ENCODE measurements around the gene GABRA4.

GABRA4 gene

DNA sequence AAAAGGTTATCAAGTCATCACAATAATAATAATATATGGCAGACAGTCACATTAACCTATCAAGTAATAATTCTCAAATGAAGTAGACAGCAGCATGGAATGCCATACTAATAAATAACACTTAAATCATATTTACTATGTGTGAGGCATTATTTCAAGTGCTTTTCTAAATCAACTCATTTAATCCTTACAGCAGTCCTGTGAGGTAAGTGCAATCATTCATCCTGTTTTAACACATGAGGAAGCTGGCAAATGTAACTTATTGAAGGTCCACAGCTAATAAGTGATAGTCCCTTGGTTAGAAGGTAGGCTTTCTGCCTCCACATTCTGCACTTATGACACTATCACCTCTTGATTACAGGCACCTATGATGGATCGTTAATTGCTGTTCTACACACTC is 24.5 kb downstream of the GABRA4 start:
- no peak overlapping the region for H3K4me3 ChIP-seq
- H3K9me3 ChIP-seq = no peaks in the 10 kb centered on the region
- DNase-seq = no peak
- H3K36me3 ChIP-seq = no peaks in the 10 kb centered on the region
- H3K4me1 ChIP-seq = no peaks in the 10 kb centered on the region
- intact Hi-C loops (cut with DNase I; ENCODE audit: low total_unique reads) = no loop called here
- no peak for TF ChIP-seq CTCF (IDR thresholded peaks at IDR 0.05)
- H3K27me3 ChIP-seq = no peaks in the 10 kb centered on the region
- no peak overlapping the region for H3K27ac ChIP-seq

- Histone ChIP-seq H3K9me3 (no peaks in the 10 kb centered on the region), H3K27ac (no peak overlapping the region), H3K36me3 (no peaks in the 10 kb centered on the region), H3K4me1 (no peaks in the 10 kb centered on the region), H3K4me3 (no peak overlapping the region), H3K27me3 (no peaks in the 10 kb centered on the region)
- intact Hi-C loops (cut with DNase I; ENCODE audit: low total_unique reads) = no loop called here
- no peak for DNase-seq
- TF ChIP-seq CTCF (IDR thresholded peaks at IDR 0.05) = no peak
These were observed 25.8 kb downstream of the GABRA4 start for GRCh38 chr4:46967631-46968030.

- no peak overlapping the region for H3K4me3 ChIP-seq
- H3K4me1 ChIP-seq = peaks cover 0 to 10% (median 1%) of the 10 kb centered on the region in 4 donors
- no peak overlapping the region for H3K27ac ChIP-seq
- no peak for DNase-seq
- intact Hi-C loops (cut with DNase I; ENCODE audit: low total_unique reads) = no loop called here
- H3K36me3 ChIP-seq = no peaks in the 10 kb centered on the region
- H3K9me3 ChIP-seq = no peaks in the 10 kb centered on the region
- no peak for TF ChIP-seq CTCF (IDR thresholded peaks at IDR 0.05)
- H3K27me3 ChIP-seq = no peaks in the 10 kb centered on the region
These were observed 34.5 kb downstream of the GABRA4 start for GRCh38 chr4:46958742-46959488.

DNA sequence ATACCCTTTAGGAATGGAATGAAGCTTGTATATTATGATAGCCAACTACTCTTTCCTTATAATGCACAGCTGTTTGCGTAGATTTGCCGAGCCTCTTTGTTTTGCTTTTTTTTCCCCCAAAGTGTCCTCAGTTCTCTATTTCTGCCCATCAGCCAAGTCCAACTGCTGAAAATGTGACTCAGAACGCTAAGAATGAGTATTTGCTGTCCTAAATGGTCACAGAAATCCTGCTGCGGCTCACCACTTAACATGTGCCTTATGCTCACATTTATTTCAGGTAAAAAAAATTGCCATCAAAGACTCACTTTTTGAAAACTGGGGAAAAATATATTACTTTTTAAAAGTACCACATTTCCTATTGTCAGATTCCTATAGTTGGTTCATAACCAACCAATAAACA is 36.9 kb downstream of the GABRA4 start:
- H3K27ac ChIP-seq = peak overlapping the region; percentile 22 to 44
- H3K27me3 ChIP-seq = no peaks in the 10 kb centered on the region
- DNase-seq = no peak
- no peak for TF ChIP-seq CTCF (IDR thresholded peaks at IDR 0.05)
- intact Hi-C loops (cut with DNase I; ENCODE audit: low total_unique reads) = no loop called here
- H3K36me3 ChIP-seq = no peaks in the 10 kb centered on the region
- H3K9me3 ChIP-seq = no peaks in the 10 kb centered on the region
- H3K4me1 ChIP-seq = peaks cover 0 to 32% (median 4%) of the 10 kb centered on the region in 4 donors
- H3K4me3 ChIP-seq = peak overlapping the region in 1 of 2 donors; percentile 14

- Histone ChIP-seq H3K36me3 (no peaks in the 10 kb centered on the region), H3K27ac (no peak overlapping the region), H3K4me3 (no peak overlapping the region), H3K9me3 (no peaks in the 10 kb centered on the region), H3K4me1 (peaks cover 0 to 40% (median 4%) of the 10 kb centered on the region in 4 donors), H3K27me3 (no peaks in the 10 kb centered on the region)
- DNase-seq = no peak
- intact Hi-C loops (cut with DNase I; ENCODE audit: low total_unique reads) = no loop called here
- no peak for TF ChIP-seq CTCF (IDR thresholded peaks at IDR 0.05)
These were observed 37.8 kb downstream of the GABRA4 start for GRCh38 chr4:46955601-46956000.

Measured in tibial artery (tissue), 4 donors.